ENCODE data around the gene YAP1.
"Not testable (repeated sequence)": the region's sequence is repeated elsewhere in the genome, so short reads cannot be mapped to it uniquely, and the experiment has no call there.

The YAP1 gene

DNA sequence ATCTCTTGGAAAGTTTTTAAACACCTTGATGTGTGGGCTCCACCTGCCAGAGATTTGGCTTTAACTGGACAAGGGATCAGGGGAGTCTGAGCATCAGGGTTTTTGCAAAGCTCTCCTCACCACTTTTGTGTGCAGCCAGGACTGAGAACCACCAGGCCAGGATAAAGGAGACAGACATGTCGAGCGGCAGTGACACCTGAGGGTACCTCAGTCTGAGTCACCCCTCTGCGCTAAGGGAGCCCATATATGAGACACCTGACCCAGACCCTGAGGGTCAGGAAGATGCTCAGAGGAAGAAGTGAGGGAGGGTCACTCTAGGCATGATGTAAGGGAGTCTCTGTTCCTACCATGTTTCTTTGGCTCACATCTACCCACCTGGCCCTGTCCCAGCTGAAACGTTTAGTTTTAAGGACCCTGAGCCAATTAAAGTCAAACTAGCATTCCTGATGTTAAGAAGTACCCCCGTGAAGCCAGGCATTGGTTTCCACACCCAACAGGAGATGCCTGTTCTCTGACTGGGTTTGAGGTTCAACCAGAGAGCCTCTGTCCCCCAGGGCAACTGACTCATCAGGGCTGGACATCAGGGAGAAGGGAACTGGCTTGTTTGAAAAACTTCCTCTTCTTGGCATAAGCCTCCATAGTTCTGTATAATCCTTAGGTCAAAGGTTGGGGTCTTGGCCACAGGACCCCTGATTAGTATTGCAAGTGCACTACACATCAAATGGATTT is 134.6 kb downstream of the YAP1 start:
- no peak for DNase-seq

DNA sequence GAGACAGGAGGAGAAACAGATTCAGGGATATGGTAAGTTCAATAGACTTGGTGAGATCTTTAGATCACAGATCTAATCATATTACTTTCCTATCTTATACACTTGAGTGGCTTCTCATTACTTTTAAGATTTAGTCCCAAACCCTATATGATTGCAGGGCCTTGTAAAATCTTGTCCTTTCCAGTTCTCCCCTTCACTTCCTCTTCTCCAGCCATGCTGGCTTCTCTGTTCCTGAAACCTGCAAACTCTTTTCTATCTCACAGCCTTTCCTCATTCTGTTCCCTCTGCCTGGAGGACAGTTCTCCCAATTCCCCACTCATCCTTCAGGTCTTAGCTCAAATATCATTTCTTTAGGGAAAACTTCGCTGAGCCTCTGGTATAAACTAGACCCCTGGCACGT is 141.2 kb downstream of the YAP1 start:
- DNase-seq: no peak

DNA sequence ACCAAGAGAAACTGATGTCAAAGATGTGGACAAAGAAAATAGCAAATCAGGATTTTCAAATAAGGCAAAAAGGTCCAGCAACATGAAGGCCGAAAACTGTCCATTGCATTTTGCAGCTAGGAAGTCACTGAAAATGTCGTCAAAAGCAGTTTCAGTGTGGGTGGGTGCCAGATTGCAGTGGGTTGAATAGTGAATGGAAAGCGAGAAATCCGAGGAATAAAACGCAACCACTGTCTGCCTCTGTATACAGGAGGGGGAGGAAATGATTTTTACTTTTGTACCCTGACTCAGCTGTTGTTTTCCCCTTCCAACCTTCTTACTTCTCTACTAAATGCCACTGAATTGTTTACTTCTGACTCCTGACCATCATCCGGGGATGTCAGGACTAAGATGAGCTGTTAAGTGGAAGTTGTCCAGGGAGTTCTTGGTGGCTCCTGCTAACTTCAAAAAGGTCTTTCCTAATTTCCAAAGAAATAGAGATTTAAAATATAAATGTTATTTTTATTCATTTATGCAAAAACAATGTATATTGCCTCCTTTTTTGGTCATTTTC is 142.2 kb downstream of the YAP1 start:
- no peak for DNase-seq

DNA sequence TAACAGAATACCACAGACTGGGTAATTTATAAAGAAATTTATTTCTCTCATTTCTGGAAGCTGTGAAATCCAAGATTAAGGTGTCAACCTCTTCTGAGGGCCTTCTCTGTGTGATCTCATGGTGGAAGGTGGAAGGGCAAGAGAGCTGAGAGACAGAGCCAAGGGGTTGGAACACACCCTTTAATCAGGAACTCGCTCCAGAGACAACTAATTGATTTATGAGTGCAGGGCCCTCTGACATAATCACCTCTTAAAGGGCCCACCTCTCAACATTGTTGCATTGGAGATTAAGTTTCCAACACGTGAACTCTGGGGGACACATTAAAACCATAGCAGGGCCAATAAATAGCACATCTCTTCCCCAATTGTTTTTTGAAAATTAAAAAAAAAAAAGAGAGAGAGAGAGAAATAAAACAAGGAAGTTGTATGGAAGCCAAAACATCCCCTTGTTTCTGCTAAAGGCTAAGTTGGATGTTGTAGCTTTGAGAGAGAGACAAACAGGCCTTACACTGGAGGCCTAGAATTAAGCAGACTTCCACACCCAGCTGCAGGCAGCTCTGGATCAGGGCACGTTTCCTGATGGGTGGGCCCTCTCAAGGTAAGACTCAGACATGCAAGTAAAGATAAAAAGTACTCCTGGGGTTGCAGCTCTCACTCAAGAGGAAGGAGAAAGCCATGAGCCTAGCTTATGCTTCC is 142.9 kb downstream of the YAP1 start:
- DNase-seq: no peak

DNA sequence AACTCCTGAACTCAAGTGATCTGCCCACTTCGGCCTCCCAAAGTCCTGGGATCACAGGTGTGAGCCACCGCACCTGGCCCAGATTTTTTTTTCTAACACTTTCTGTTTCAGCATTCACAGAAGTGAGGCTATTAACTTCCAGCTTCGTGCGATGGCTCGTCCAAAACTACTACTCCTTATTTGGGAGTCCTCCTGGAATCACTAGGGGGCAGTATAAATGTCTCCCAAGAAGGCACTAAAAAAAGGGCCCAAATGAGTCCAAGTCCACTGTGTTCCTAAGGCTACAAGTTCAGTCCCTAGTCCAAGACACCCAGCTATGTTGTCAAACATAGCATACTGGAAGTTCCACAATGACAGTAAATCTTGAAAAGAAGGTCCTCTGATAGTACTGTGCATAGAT is 143.8 kb downstream of the YAP1 start:
- no peak for DNase-seq

DNA sequence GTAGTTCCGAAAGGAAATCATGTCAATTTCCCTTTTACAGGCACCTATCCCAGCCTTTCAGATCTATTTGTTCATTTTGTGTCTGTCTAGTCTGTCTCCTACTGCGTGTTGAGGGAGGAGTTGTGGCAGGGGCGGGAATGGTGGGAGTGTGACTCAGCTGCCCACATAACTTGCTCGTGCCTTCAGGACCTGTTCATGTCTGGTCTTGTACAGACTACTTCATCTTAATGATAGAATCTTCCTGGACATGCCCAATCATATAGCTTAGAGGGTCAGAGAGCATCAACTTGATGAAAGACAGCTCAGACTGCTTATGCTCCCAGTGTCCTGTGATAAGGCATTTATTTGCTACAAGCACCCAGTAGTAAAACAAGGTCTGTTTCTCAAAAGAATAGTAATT is 146.0 kb downstream of the YAP1 start:
- no peak for DNase-seq

DNA sequence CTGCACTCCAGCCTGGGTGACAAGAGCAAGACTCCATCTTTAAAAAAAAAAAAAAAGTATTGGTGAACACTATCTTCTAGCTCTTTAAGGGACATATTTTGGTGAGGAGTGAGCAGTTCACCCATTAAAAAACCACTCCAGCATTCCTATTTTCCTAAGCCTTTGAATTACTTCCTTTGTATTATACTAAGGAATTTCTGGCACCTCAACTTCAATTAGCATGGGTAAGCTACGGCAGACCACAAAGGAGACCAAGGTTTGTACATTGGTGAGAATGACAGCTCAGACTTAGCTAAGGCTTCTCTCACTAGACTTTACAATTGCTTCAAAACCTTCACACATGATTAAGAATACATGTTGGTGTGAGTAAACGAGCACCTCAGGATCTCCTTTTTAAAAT is 150.0 kb downstream of the YAP1 start:
- DNase-seq: no peak

DNA sequence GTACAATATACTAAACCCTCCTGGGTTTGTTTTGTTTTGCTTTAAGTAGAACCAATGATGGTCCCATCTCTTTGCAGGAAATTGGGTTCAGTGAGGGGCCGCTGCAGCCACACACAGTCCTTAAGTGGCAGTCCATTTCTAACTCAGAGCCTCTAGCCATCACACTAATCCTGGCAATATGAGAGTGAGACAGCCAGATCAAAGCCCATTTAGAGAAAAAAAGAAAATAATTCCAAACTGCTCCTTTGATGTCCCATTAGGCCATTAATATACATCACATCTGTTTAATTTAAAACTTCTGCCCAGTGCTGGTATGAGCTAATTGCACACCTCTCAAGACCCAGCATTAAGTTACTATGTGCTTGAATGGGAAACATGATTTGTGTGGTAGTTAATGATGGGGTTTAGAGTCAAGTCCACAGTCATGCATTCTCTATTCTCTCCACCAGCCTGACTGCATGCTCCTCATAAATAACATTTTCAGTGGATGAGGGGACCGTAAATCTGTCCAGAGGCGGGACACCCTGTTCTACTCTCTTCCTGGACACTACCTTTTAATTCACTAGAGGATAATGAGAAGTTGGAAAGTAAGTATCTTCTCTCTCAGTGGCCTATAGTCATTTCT is 153.2 kb downstream of the YAP1 start:
- DNase-seq: no peak

DNA sequence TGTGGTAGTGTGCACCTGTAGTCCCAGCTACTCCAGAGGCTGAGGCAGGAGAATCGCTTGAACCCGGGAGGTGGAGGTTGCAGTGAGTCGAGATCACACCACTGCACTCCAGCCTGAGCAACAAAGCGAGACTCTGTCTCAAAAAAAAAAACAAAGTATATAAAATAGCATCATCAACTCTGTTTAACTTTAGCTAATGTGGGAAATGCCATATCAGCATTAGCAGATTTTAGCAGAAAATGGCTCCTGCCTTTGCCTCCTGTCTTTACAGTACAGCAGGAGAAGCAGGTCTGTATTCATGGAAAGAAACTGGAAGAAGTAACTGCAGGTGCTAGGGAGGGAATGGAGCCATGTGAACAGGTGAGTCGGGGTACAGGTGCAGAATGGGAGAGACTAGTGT is 154.5 kb downstream of the YAP1 start:
- not testable (repeated sequence) for DNase-seq

DNA sequence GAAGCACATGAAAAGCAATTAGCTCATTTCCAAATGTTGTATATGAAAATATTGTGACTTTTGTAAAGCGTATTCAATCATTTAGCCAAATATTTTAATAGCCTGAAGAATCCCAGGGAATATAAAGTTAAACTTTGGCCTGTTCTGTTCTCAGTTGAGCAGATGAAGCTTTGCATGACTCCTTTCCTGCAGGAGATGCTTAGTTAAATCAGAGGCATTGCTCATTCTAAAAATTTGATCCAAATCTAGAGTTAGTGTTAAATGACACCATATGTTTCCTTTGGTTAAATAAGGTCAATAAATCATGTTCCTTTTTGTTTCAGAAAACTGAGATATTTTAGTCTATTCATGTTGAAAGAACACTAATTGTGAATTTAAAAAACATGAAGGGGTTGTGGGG is 155.9 kb downstream of the YAP1 start:
- no peak for DNase-seq

DNA sequence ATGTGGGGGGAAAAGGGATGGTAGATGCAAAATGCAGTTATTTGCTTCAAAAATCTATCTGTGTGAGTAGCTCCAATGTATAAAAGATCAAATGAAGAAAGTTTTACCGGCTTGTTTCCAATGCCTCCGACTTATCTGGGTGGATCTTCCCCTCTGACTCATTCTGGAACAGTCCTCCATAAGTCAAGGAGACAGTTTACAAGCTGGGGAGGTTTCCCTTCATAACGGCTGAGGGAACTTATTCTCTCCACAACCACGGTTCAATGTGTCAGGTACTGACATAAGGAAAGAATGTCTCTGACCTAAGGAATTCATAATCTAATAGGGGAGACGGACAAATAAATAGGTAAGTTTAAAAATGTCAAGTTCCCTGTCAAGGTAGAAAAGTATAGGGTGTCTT is 157.4 kb downstream of the YAP1 start:
- no peak for DNase-seq

DNA sequence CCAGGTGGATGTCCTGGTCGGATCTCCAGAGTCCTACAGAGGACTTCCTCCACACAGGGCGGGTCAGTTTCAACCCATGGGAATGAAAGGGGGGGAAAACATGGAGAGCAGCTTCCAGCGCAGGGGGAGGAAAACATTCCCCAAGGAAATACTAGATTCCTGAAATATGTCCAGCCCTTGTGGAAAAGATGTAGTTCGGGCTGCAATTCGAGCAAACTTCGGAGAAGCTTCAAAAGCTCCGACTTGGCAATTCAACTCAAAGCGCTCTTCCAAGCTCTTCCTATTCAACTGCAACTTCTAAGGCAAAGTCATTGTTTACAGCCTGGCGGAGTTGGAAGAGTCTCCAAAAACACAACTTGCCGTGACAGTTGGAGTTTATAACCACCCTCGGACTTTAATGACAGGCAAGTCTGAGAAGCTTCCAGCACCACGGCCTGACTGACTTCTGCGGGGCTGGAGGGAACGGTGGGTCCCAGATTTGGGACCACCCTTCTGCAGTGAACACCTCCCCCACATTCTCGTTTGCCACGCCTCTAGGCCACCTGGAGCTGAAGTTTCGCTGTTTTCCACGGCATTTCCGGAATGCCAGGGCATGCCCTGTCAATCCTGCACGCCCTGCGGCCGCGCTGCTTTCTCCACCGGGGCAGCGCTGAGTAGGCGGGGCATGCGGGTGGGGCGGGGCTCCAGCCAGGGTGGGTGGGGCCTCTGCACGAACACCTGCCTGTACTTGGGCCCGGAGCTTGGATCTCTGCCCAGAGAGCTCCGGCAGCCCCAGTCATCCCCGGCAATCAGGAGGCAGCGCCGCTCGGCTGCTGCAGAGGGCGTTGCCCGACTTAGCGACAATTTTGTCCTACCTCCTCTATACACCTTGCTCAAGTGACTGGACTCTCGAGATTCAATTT is 158.1 kb downstream of the YAP1 start:
- peak; percentile 73 to 77 for DNase-seq

DNA sequence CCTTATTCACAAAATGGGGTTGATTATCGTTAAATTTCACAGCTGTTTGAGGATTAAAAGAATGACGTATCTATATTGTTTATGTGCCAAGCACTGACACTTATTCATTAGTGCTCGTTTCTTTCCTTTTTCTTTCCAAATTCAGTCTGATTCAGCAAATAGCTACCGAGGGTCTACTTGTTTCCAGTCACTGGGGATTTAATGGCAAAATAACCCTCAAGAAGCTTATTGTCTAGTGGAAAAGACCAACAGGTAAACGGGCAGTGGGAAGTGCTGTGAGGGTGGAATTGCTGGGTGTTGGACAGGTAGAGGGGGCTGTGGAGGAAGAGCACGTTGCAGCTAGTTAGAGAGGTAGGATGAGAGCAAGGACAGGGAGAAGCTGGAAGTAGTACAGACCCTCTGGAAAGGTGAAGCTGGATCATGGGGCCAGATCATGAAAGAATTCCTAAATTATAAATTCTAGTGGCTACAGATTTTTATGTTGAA is 158.8 kb downstream of the YAP1 start:
- DNase-seq: no peak

DNA sequence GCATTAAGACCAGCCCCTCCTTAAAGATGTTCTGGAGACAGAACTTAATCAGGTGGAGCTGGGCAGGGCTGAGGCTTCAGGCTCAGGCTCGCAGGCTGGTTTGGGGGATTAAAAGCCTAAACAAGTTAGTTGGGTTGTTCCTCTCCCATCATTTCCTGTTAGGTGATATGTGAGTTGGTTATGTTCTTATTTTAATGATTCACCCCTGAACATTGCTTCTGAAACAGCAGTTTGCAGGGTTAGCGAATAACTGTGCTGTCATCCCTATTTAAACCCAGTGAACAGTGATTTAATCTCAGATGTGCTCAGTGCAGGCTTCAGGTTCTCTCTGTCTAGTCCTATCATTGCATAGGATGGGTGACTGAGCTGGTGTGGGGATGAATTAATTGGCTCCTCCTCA is 159.7 kb downstream of the YAP1 start:
- no peak for DNase-seq

DNA sequence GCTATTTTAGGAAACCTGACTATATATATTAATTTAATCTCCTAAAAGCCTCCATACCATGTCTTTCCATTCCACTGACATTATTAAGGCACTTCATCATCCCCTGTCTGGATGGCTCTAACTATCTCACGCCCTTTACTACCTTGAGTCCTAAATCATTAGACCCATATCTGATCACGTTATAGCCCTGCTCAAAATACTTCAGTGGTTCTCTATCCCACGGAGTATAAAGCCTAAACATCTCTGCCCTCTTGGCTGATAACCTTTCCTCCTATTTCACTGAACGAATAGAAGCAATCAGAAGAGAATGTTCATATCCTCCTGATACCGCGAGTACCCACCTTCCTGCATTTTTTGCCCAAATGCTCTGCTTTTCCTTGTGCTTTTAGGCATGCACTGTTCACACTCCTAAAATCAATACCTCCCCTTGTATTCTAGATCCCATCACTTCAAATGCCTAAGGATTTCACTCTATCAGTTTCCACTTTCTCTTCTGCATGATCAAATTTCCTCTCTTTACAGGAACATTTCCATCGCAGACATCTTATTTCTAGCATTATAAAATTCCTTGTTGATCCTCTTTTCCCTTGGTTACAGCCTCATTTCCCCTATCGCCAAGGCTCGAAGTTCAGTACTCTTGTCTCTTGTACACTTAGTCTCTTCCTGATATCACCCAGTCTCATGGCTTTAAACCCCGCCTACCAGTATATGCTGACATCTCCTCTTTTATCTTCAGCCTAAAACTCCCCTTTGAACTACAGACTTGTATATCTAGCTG is 162.0 kb downstream of the YAP1 start:
- no peak for DNase-seq

DNA sequence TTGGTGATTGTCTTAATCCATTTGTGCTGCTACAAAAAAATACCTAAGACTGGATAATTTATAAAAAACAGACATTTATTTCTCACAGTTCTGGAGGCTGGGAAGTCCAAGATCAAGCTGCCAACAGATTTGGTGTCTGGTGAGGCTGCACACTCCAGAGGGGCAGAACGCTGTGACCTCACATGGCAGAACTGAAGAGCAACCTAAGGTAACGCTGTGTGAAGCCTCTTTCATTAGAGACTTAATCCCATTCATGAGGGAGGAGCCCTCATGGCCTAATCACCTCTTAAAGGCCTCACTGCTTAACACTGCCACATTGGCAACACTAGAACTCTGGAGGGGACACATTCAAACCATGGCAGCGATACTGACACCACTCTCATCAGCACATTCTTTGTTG is 164.4 kb downstream of the YAP1 start:
- no peak for DNase-seq

DNA sequence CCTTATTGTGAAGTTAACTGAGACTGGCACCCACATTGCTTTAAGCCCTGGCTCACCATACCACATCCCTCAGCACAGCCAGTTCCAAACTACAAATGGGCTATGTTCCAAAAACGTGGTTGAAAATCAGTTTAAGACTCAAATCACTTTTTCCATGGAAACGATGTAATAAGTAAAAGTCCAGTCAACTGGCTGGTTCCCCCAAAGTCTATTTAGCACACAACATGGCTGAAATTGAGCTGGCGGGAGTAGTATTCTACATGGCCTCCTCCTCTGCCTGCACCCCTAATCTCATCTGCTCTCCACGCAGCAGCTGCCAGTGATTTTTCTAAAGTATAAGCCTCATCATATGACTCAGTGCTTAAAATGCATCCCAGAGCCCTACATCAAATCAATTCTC is 166.1 kb downstream of the YAP1 start:
- no peak for DNase-seq

DNA sequence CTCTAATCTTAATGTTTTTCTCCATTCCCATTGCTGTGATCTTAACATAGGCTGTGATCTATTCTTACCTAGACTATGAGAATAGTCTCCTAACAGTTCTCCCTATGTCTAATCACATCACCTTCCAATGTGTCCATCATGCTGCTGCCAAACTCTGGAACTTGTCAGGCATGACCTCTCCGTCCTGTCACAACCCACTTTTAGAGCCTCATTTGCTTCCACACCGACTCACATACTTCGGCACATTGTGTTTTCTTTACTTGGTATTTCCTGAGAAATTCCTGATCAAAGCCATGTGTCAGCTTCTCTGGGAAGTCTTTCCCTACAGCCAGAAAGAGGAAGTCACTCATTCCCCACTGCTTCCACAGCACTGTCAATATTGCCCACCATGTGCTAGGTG is 166.5 kb downstream of the YAP1 start:
- DNase-seq: no peak

DNA sequence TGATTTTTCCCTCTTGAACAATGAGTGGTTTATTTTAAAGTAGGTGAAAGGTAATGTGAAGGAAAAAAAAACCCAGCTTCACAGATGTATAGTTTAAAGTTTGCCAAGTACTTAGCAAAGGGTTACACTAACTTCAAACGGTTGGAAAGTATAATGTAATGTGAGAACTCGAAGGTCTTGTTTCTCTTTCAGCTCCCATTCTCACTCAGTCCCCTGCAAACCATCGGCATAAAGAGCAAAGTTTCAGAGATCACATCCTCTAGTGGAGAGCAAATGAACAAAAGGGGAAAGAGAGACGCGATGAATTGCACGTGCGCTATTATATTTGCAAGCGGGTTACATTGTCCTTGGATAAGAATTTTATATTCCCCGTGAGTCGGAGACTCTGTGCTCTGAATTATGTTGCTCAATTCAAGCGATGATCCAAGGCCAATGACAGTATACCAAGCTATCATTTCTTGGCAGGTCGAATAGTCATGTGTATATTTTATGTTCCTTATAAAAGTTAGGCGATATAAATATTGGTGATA is 169.5 kb downstream of the YAP1 start:
- no peak for DNase-seq

DNA sequence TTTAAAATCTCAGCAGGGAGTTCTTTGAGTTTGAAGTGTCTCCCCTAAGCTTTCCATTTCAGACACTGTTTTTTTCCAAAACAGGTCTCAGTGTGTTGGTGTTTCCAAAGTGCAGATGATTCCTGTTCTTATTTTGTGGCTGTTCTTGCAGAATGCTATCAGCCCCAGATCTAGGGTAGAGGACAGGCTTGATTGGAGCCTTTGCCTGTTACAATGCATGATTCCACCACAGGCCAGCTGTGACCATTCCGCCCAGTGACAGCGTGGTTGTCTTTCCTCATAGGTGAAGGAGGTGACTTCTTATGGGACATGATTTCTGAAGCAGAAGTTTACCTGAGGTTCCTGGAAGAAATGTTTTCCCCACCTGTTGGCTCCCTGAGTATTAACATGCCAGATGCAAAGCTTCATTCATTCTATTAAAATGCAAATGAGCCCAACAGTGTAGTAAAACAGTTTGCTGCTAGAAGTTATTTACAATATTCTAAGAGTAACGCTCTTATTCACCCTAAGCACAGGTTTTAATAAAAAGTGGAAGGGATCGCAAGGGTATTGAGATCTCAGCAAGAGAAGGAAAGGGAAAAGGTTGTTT is 170.1 kb downstream of the YAP1 start:
- no peak for DNase-seq
